ENCODE measurements around the gene XXYLT1.
"Not testable (repeated sequence)": the region's sequence is repeated elsewhere in the genome, so short reads cannot be mapped to it uniquely, and the experiment has no call there.

XXYLT1 gene

GRCh38 chr3:195249858-195250464, 21.0 kb downstream of the XXYLT1 start:
- DNase-seq: no peak

GRCh38 chr3:195249057-195249770, 21.7 kb downstream of the XXYLT1 start:
- no peak for DNase-seq

- no peak for DNase-seq
Observed at GRCh38 chr3:195248281-195248680, 22.7 kb downstream of the XXYLT1 start.

- no peak for DNase-seq
Observed at GRCh38 chr3:195247863-195248189, 23.1 kb downstream of the XXYLT1 start.

GRCh38 chr3:195247086-195247862, 23.7 kb downstream of the XXYLT1 start:
- DNase-seq: no peak

GRCh38 chr3:195246581-195246995, 24.4 kb downstream of the XXYLT1 start:
- no peak for DNase-seq

- no peak for DNase-seq
Observed at GRCh38 chr3:195245531-195245951, 25.4 kb downstream of the XXYLT1 start.

GRCh38 chr3:195241592-195242355, 29.2 kb downstream of the XXYLT1 start:
- no peak for DNase-seq

- no peak for DNase-seq
Observed at GRCh38 chr3:195240939-195241338, 30.0 kb downstream of the XXYLT1 start.

- DNase-seq: no peak
Observed at GRCh38 chr3:195240171-195240701, 30.7 kb downstream of the XXYLT1 start.

- no peak for DNase-seq
Observed at GRCh38 chr3:195239121-195239520, 31.8 kb downstream of the XXYLT1 start.

- DNase-seq: no peak
Observed at GRCh38 chr3:195238586-195239118, 32.3 kb downstream of the XXYLT1 start.

GRCh38 chr3:195238081-195238571, 32.8 kb downstream of the XXYLT1 start:
- no peak for DNase-seq

GRCh38 chr3:195236801-195237570, 34.0 kb downstream of the XXYLT1 start:
- no peak for DNase-seq

- no peak for DNase-seq
Observed at GRCh38 chr3:195236076-195236798, 34.7 kb downstream of the XXYLT1 start.

GRCh38 chr3:195230244-195230643, 40.7 kb downstream of the XXYLT1 start:
- no peak for DNase-seq

GRCh38 chr3:195228886-195229285, 42.1 kb downstream of the XXYLT1 start:
- not testable (repeated sequence) for DNase-seq

GRCh38 chr3:195227871-195228270, 43.1 kb downstream of the XXYLT1 start:
- no peak for DNase-seq

- DNase-seq: no peak
Observed at GRCh38 chr3:195226900-195227447, 44.0 kb downstream of the XXYLT1 start.

- no peak for DNase-seq
Observed at GRCh38 chr3:195226445-195226844, 44.5 kb downstream of the XXYLT1 start.
